ENCODE measurements around the gene DIDO1. TPM values are rescaled to one million over a fixed set of nuclear protein-coding genes. Genes with fewer than 3 reads are reported as not detected.
"Not testable (repeated sequence)": the region's sequence is repeated elsewhere in the genome, so short reads cannot be mapped to it uniquely, and the experiment has no call there.

Gene DIDO1
- total RNA-seq, 4 donors from 2014 or later: 67.7 to 92.9 (median 72.2) TPM

DNA sequence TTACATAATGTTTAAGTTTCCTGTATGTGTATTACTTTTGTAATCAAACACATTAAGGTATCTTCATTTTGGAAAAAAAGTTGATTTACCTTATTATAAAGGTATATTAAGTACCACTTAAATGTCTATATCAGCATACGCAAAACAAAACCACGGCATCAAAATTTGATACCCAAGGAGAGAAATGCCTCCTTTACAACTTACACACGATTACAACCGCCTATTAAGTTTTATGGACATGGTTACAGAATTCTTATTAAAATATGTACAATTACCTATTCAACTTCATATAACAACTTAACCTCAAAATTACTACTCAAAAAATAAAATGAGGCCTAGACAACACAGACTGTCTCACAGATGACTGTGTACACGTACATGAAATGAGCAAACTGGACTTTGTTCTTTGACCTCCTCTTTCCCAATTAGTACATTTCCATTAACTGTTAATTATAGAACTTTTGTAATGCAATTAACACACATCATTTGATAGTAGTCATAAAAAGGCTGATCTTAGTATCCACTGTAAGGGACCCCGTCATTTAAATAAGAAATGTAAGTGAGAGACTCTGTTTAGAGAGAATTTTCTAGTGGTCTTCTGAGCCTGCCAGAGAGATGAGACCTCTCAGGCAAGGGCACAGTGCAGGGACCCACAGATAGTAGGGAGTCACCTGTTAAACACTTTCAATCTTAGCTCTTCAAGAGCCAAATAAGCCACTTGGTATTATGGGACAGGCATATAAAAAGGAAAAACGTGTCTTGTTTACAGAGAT lies 2.5 kb downstream of the DIDO1 start:
- 62 to 65% methylated on average over 7 of the region's 7 CpGs for WGBS, 2 donors
- Histone ChIP-seq H3K4me1 (peaks cover 70 to 79% of the 10 kb centered on the region in 2 donors), H3K4me3 (replicated peaks in 1 of 3) (no peak overlapping the region), H3K27ac (peak overlapping the region in 1 of 3 donors; percentile 94), H3K36me3 (no peaks in the 10 kb centered on the region), H3K9me3 (no peaks in the 10 kb centered on the region), H3K27me3 (no peaks in the 10 kb centered on the region)
- DNase-seq: no peak
- intact Hi-C loops (cut with DNase I): no loop called here
- TF ChIP-seq CTCF (IDR thresholded peaks at IDR 0.05) (no peak), POLR2A (IDR thresholded peaks at IDR 0.05) (no peak)

DNA sequence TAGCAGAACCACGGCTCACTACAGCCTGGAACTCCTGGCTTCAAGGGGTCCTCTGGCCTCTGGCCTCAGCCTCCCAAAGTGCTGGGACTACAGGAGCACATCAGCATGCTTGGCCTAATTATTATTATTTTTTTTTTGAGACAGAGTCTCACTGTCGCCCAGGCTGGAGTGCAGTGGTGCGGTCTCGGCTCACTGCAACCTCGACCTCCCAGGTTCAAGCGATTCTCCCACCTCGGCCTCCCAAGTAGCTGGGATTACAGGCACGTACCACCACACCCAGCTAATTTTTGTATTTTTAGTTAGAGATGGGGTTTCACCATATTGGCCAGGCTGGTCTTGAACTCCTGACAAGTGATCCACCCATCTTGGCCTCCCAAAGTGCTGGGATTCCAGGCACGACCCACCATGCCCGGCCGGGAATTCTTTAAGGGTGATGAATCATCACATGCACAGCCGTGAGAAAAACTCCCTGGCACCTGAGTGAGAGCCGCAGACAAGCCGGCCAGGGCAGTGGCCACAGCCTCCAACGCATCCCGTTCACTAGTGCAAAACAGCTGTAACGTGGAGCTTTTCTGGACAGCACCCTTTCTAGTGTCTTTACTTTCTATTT lies 3.1 kb downstream of the DIDO1 start:
- H3K4me3 ChIP-seq (replicated peaks in 1 of 3); intact Hi-C loops (cut with DNase I); H3K27me3 ChIP-seq; H3K27ac ChIP-seq; H3K9me3 ChIP-seq; DNase-seq; H3K36me3 ChIP-seq: not testable (repeated sequence)
- WGBS, 2 donors: 72 to 80% methylated on average over 17 of the region's 17 CpGs
- H3K4me1 ChIP-seq: peaks cover 70 to 81% of the 10 kb centered on the region in 2 donors

GRCh38 chr20:62922451-62922921 lies 3.8 kb downstream of the DIDO1 start:
- intact Hi-C loops (cut with DNase I): no loop called here
- Histone ChIP-seq H3K4me1 (peaks cover 70 to 81% of the 10 kb centered on the region in 2 donors), H3K27ac (no peak overlapping the region), H3K9me3 (no peaks in the 10 kb centered on the region), H3K27me3 (no peaks in the 10 kb centered on the region), H3K4me3 (replicated peaks in 1 of 3) (no peak overlapping the region), H3K36me3 (no peaks in the 10 kb centered on the region)
- DNase-seq: no peak
- TF ChIP-seq POLR2A (IDR thresholded peaks at IDR 0.05) (no peak), CTCF (IDR thresholded peaks at IDR 0.05) (no peak)
- 81 to 89% methylated on average over 14 of the region's 14 CpGs for WGBS, 2 donors

GRCh38 chr20:62921119-62921687 lies 5.1 kb downstream of the DIDO1 start:
- no peak overlapping the region for H3K4me3 ChIP-seq (replicated peaks in 1 of 3)
- DNase-seq: peak; percentile 60 to 70
- H3K27ac ChIP-seq: no peak overlapping the region
- no peaks in the 10 kb centered on the region for H3K27me3 ChIP-seq
- H3K4me1 ChIP-seq: peaks cover 72 to 85% of the 10 kb centered on the region in 2 donors
- WGBS, 2 donors: 40 to 48% methylated on average over 8 of the region's 8 CpGs
- H3K9me3 ChIP-seq: no peaks in the 10 kb centered on the region
- no peak for TF ChIP-seq POLR2A (IDR thresholded peaks at IDR 0.05)
- peak; percentile 31 to 66 (median 46) for TF ChIP-seq CTCF (IDR thresholded peaks at IDR 0.05)
- H3K36me3 ChIP-seq: no peaks in the 10 kb centered on the region
- intact Hi-C loops (cut with DNase I): no loop called here

GRCh38 chr20:62920039-62920645 lies 6.2 kb downstream of the DIDO1 start:
- TF ChIP-seq POLR2A (IDR thresholded peaks at IDR 0.05): no peak
- TF ChIP-seq CTCF (IDR thresholded peaks at IDR 0.05): no peak
- Histone ChIP-seq H3K4me3 (replicated peaks in 1 of 3) (no peak overlapping the region), H3K9me3 (no peaks in the 10 kb centered on the region), H3K27ac (no peak overlapping the region), H3K36me3 (no peaks in the 10 kb centered on the region), H3K4me1 (peaks cover 72 to 88% of the 10 kb centered on the region in 2 donors), H3K27me3 (no peaks in the 10 kb centered on the region)
- DNase-seq: no peak
- 75 to 76% methylated on average over 6 to 10 of the region's 10 CpGs for WGBS, 2 donors
- intact Hi-C loops (cut with DNase I): no loop called here
